NCI-H446 (cell line): ENCODE data around the gene SCG5.
A peak's percentile ranks its signal among the peaks of the same experiment; 100 is the strongest.
"Not testable (repeated sequence)": the region's sequence is repeated elsewhere in the genome, so short reads cannot be mapped to it uniquely, and the experiment has no call there.

Experiments
- DNase-seq, 2 experiments: peaks; one replicate each; lab custom pipeline; 2025; lab: John Stamatoyannopoulos, UW

Gene SCG5, protein sequence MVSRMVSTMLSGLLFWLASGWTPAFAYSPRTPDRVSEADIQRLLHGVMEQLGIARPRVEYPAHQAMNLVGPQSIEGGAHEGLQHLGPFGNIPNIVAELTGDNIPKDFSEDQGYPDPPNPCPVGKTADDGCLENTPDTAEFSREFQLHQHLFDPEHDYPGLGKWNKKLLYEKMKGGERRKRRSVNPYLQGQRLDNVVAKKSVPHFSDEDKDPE

DNA sequence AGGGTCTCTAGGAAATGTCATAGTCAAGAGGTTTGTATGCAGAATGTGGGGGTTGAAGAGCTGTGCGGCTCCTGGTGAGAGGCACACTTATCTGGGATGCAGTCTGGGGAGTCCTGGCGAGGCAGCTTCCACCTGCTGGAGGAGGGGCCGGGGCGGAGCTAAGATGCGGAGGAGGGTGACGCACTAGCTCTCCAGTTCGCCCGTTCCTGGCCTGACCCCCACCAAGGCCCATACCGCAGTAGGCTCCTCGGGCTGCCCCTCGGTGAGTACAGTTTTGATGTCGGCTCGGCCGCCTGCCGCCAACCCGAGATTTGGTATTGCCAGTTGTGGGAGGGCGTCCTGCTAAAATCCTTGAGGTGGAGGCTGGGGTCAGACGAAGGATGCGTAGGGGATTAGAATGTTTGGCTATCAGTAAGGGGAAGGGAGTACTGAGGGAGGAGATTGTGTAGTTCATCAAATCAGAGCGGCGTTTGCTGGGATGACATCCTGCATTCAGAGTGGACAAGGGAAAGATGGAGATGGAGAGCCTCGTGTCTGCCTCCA, at the start of gene SCG5:
Gene SCG5, plus strand, starts transcription at position 194 of the 543 bp plus-strand sequence. CDS start 1,883 bp downstream, outside the sequence.
- no peak for DNase-seq

DNA sequence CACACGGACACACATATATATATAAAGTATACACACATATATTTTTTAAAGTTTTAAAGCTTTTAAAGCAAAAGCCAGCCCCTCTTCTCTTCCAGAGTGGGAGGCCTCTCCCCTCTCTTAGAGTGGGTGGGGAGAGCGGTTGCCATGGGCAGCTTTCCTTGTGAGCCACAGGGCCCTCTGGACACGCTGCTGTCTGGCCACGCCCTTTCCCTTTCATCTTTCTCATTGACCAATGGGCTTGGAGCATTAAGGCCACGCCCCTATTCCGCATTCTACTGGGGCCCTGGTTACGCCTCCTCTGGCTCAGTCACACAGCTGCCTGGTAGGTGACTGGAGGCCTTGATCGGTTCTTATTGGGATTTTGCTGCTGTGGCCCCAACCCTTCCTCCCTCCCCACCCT, 48.4 kb upstream of the SCG5 start, which contains the start of gene GOLGA8N:
Gene GOLGA8N, plus strand, starts transcription at position 306 of the 400 bp plus-strand sequence.
- DNase-seq: not testable (repeated sequence)

DNA sequence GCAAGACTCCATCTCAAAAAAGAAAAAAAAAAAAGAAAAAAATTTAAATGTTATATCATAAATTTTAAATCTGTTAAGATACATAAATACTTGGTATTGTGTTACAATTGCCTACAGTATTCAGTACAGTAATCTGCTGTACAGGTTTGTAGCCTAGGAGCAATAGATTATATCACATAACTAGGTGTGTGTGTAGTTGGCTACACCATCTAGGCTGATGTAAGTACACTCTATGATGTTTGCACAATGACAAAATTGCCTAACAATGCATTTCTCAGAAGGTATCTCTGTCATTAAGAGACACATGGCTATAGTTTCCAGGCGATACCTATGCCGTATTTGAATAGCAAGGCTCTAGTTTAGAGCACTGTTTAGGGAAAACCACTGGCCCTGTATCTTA, 32.0 kb upstream of the SCG5 start:
- not testable (repeated sequence) for DNase-seq

DNA sequence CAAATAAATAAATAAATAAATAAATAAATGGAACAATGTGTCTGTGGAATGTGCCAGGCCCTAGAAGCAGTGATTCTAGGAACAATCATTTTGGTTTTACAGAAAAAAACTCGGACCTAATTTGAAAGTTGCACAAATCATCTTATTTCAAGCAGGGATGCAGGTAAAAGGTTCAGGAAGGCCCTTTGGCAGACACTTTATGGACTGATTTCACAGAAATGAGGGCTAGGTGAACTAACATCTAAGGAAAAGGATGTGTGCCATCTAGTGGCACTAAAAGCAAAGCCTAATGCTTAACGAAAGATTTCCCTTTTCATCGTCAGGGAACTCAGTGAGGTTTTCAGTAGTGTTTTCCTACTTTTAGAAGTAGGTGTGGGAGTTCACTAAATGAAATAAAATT, 30.8 kb upstream of the SCG5 start:
- DNase-seq: not testable (repeated sequence)

DNA sequence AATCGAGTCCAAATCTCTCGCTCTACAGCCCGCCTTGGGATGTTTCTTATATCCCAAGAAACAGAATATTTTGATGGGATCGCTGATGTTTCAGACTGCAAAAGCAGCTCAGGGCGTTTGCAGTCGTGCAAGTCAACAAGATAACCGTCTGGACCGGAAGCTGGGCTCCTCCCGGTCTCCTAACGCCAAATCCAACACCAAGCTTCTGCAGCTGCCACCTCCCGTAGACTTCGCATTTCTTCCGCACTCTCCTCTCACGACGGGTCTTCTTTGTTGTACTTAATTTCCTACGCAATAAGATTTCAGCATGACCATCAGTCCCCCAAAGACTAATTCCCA, 26.8 kb upstream of the SCG5 start:
- not testable (repeated sequence) for DNase-seq

DNA sequence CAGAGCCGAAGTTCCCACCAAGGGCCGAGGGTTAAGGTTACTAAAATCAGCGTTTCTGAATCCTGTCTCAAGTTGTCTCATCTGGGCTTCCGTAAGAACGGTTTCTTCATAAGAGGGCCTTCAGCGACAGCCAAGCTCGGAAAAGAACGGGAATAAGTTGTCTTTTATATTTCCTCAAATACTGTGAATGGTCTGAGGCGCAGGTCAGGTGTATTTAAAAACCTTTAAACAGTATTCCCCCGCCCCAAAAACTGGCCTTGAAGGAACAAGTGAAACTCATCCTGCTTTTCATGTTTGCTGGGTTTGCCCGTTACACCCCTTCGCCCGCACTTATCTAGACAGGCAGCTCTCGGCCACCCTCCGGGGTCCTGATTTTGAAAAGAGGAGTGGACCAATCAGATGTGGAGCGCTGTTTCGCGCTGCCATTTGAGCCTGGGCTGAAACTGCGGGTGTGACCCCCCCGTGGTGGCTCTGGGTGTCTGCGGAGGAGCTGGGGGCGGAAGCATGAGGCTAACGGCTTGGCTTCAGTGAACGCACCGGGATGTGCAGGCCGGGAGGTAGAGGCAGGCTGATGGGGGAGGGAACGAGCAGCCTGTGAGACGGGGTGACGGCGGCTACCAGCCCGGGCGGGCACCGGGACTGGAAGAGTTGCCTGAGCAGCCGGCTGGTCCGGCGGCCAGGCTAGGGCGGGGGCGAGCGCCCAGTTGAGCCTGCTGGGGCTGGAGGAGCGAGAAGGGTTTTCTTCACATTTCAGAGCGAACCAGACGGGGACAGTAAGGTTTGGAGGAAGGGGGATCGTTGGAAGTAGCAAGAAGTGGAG, 26.2 kb upstream of the SCG5 start, which contains the start of gene ARHGAP11A:
Gene ARHGAP11A, plus strand, starts transcription at position 454 of the 820 bp plus-strand sequence. CDS start 708 bp downstream, outside the sequence.
- DNase-seq: not testable (repeated sequence)

DNA sequence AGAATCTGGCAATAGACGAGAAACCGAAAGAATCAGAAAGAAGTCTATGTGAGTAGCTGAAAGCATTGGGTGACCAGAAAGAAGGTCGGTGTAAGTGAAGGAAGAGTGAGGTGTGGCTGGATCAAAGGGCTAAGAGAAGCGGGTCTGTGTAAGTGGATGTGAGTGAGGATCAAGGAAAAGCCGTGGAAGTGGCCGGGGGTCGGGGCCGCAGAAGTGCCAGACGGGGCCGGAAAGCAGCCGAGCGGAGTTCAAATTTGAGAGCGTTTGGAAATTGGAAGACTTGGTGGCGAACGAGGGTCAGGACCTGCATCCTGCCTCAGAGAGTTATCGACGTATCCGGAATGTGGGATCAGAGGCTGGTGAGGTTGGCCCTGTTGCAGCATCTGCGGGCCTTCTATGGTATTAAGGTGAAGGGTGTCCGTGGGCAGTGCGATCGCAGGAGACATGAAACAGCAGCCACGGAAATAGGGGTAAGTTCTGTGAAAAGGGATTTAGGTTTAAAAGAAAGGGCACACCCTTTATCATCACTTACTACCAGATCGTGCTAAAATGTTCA, 25.6 kb upstream of the SCG5 start:
- DNase-seq: not testable (repeated sequence)

DNA sequence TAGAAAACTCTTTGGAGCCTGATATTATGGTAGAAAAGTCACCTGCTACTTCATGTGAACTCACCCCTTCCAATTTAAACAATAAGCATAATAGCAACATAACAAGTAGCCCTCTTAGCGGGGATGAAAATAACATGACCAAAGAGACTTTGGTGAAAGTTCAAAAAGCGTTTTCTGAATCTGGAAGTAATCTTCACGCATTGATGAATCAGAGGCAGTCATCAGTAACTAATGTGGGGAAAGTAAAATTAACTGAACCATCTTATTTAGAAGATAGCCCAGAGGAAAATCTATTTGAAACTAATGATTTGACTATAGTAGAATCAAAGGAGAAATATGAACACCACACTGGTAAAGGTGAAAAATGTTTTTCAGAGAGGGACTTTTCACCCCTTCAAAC, 5.1 kb upstream of the SCG5 start:
- DNase-seq: no peak

DNA sequence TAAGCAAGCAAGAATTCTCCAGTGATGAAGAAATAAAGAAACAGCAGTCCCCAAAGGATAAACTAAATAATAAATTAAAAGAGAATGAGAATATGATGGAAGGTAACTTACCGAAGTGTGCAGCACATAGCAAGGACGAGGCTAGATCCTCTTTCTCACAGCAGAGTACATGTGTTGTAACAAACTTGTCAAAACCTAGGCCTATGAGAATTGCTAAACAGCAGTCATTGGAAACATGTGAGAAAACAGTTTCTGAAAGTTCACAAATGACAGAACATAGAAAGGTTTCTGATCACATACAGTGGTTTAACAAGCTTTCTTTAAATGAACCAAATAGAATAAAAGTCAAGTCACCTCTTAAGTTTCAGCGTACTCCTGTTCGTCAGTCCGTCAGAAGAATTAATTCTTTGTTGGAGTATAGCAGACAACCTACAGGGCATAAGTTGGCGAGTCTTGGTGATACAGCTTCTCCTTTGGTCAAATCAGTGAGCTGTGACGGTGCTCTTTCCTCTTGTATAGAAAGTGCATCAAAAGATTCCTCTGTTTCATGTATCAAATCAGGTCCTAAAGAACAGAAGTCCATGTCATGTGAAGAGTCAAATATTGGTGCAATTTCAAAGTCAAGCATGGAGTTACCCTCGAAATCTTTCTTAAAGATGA, 4.5 kb upstream of the SCG5 start:
- DNase-seq: no peak

DNA sequence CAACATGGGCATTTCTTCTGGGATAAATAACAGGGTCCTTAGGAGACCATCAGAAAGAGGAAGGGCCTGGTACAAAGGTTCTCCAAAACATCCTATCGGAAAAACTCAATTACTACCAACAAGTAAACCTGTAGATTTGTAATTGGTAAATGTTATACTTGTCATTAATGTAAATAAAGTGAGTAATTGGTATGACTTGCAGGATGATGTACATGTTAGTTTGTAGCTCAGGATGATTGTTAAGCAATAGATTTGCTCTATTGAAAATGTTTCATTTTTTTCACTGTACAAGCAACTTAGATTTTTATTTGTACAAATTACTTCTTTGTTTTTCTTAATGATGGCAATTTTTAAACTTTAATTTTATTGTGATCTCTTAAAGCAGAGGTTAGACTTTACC, 3.8 kb upstream of the SCG5 start:
- DNase-seq: no peak

DNA sequence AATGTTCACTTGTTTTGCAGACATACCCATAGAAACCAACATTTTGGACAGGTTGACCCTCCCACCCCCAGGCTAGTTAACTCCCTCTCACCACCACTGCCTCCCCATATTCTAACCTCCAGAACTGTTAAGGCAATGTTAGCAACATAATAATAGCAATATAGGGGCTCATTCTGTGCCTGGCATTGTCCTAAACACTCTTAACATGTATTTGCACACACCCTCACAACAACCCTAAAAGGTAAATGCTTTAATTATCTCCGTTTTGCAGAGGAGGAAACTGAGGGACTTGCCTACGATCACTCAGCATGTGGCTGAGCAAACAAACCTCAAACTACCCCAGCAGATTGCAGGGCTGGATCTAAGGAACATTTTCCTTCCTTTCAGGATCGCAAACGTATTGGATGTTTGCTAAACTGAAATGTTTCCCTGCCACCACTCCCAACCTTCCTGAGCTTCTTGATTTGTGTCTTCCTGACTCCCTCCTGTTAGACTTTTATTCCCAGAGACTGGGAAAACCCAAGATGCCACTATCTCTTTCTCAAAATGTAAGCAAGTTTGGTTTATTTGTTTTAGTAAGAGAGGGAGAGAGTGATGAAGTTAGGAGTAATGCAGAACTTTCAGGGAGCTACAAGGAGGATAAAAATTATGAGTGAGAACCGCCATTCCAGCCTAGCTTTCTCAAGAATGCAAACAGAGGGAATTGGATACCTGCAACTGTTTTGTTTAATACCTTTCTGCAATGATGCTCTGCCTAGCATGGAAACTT, 1.3 kb downstream of the SCG5 start:
- no peak for DNase-seq

DNA sequence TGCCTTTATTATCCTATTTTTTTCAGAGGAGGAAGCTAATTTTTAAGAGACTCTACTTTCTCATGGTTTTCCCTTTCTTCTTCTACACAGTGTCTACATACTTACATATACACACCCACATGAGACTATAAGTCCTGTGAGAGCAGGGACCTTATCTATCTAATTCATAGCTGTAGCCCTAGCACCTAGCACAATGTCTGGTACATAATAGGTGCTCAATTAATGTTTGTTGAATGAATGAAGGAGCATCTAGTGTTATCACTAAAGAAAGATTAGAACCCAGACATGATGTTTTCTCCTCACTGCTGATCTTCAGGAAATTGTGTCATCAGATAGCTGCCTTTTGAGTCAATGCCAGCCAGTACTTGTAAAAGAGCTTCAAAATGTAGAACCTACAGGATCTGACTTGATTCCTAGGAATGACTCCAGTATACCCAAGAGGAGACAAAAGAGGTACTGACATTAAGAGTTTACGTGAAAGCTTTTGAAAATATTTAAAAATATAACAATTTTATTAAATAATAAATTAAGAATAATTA, 2.5 kb downstream of the SCG5 start:
- DNase-seq: no peak

DNA sequence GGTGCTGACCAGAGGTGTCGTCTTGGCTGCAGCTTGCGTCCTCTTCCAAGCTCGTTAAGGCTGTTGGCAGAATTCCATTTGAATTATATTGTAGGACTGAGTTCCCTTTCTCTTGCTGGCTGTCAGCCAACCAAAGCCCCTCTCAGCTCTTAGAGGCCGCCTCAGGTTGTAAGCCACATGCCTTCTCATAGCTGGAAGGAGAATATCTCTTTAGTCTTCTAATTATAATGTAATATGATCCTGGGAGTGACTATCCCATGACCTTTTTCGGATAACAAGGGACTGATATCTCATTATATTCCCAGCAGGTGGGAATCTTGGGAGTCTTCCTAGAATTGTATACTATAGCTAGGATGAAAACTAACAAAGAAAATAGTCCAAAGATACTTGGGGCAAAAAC, 4.8 kb downstream of the SCG5 start:
- no peak for DNase-seq

DNA sequence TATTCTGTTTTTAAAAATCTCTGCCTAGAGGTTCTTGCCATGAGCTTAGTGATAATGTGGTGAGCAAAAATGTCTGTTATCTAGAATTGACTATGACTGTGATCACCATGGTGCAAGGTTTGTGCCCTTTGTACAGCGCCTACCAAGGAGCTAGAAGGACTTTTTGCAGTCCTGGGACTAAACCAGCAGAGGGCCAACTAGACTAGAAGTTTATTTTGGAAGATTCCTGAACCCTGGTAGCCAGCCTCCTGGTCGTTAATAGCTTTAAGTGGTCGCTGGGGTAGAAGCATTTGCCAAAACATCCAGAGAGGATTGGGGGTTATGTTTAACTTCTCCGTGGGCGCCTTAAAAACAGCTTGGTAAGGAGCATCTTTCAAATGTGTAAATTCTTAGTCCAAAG, 7.8 kb downstream of the SCG5 start:
- no peak for DNase-seq

DNA sequence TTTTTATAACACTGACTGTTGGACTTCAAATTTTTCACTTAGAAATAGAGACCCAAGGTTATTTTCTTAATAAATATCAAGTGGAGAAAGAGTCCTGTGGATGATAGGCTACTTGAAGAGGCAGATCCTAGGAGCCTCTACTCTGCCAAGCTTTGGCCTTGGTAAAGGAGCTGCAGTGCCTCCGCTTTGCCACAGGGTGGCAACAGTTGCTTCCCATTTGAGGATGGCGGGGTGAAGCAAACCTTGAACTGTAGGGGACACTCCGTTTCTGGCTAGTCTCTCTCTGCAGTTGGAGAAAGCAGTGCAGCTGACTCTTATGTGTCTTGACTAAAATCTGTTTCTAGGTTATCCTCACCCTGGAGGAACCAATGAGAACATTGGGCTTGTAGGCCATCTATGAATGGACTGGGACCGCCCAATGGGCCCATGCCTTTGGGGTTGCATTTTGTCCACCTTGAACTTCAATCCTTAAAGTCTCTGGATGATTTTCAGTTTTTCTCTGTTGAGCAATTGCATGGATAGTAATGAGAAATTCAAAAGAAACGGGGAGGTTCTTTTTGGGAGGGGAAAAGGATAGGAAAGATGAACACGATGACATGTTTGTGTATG, 9.8 kb downstream of the SCG5 start:
- DNase-seq: peak in 1 of 2 experiments; percentile 50

DNA sequence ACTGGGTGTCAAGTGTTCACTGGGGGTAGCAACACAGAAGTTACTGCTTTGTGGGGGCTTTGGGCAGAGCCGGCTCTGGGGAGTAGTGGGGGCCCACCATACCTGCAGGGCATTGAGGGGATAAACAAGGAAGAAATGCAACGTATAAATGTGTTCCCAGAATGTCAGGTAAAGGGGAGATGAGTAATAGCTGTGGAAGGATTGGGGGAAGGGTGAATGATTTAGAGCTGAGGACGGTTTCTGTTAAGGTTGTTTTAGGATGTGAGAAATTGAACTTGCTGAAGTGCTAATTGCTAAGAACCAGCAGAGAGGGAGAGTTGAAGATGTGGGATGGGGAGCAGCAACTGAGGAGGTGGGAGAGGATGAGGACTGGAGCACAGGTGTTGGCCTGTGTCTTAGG, 10.7 kb downstream of the SCG5 start:
- no peak for DNase-seq

DNA sequence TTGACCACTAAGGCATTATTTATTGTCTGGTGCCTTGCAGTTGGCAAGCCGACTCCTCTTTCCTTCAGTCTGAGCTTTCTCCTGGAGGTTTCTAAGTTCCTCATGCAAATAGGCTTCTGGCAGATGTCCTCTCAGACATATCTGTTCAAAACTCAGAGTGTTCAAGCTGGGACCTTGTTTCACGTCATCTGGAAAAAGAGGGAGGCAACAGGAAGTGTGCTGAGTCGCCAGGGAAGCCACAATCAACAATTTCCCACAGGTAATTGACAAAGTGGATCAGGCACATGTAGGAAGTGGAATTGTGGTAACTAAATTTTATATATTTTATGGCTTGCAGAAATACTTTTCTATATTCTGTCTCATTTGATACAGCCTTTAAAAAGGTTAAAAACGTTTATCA, 14.6 kb downstream of the SCG5 start:
- DNase-seq: no peak

DNA sequence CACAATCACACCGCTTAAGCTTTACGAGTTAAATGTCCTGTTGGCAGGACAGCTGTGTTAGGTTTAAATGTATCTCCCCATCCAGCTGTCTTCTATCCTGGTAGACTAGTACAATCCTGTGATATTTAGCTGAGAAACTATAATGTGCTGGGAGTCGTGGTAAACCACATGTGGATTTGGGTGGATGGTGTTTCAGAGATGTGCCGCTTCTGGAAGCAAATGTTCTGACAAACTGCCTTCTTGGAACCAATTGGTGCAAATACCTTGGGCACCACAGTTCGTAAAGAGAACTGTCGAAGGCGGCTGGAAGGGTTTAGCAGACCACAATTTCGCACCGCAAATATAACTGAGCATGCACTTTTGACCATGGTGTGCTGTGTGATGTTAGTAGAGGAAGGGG, 15.0 kb downstream of the SCG5 start:
- no peak for DNase-seq

DNA sequence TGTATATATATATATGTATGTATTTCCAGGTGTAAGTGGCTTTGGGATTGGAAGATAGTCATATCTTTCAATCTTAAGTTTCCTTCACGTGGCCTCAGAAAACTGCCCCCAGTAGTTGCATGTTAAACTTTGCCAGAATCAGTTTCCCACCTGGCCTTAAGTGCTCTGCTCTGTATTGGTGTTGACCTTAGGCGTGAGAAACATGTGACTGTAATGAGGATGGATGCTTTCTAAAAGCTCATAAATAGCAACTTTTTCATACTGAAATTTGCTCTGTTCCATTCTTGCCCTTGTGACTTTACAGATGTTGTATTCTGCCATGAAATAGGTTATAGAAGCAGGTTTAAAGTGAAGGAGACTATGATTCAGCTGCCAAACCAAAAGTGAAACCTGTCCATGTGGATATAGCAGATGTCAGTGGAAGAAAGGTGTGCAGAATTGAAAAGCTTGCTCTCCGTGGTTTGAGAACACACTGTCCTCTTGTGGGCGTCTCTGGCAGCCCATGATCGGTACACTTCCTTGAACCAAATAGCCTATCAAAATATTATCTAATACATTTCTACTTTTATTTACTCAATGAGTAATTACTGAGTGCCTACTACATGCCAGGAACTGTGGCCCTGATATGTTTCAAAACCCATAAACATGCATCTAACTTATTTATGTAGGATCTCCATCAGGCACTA, 15.8 kb downstream of the SCG5 start:
- DNase-seq: no peak

DNA sequence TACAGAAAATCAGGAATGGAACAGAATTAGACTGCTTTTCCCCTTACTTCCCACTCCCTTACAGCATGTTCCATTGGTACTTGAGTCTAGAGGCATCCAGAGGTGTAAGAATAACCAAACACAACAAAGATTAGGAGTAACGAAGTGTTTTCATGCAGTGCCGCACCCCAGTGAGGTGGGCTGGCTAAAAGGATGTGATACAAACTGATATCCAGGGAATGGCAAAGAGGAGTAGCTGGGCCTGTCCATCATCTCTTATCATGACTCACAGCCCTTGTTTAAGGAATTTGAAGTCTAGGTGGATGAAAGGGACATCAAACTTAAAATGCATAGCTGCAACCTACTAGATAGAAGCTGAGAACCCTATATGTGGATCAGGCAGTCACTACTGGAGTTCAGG, 16.4 kb downstream of the SCG5 start:
- DNase-seq: no peak
